ENCODE results near the gene CRYZL1.

The CRYZL1 gene

GRCh38 chr21:33662046-33662445, 20.5 kb upstream of the CRYZL1 start:
- DNase-seq, result no peak

- no peak for DNase-seq
Observed at GRCh38 chr21:33661146-33661545, 19.6 kb upstream of the CRYZL1 start.

- DNase-seq, result no peak
Observed at GRCh38 chr21:33660406-33660805, 18.9 kb upstream of the CRYZL1 start.

- DNase-seq, result no peak
Observed at GRCh38 chr21:33659568-33659949, 18.0 kb upstream of the CRYZL1 start.

- no peak for DNase-seq
Observed at GRCh38 chr21:33658919-33659567, 17.5 kb upstream of the CRYZL1 start.

- no peak for DNase-seq
Observed at GRCh38 chr21:33657124-33657820, 15.7 kb upstream of the CRYZL1 start.

GRCh38 chr21:33655588-33656221, 14.2 kb upstream of the CRYZL1 start:
- DNase-seq, result no peak

- no peak for DNase-seq
Observed at GRCh38 chr21:33654412-33654811, 12.9 kb upstream of the CRYZL1 start.

- no peak for DNase-seq
Observed at GRCh38 chr21:33651965-33652680, 10.6 kb upstream of the CRYZL1 start.

GRCh38 chr21:33650929-33651509, 9.5 kb upstream of the CRYZL1 start:
- no peak for DNase-seq

- DNase-seq, result no peak
Observed at GRCh38 chr21:33650230-33650629, 8.7 kb upstream of the CRYZL1 start.

GRCh38 chr21:33648555-33648954, 7.0 kb upstream of the CRYZL1 start:
- no peak for DNase-seq

- no peak for DNase-seq
Observed at GRCh38 chr21:33647587-33647986, 6.0 kb upstream of the CRYZL1 start.

GRCh38 chr21:33645730-33646129, 4.2 kb upstream of the CRYZL1 start:
- no peak for DNase-seq

GRCh38 chr21:33644383-33645074, 3.0 kb upstream of the CRYZL1 start:
- DNase-seq, result no peak

GRCh38 chr21:33643658-33644311, 2.2 kb upstream of the CRYZL1 start:
- no peak for DNase-seq

- peak in 20 of 56 donors; percentile 4 to 35 (median 19) for DNase-seq
Observed at GRCh38 chr21:33642896-33643657, 1.5 kb upstream of the CRYZL1 start.

GRCh38 chr21:33642027-33642895, 720 bp upstream of the CRYZL1 start, which contains the start of gene ITSN1:
TSS of gene ITSN1 (plus strand) at chr21:33642501. CDS start at chr21:33718829, 76,328 bp downstream.
- DNase-seq, result peak; percentile 83 to 100 (median 100)

Measured in amygdala (tissue), 56 donors.